Heart left ventricle (tissue), 13 donors: Measurements from ENCODE around the gene CDCP1.

Experiments
- POLR2A ChIP-seq, 2 donors: fragments of 450-650 bp; IDR thresholded peaks; one replicate each; pipeline ENCODE4 v1.6.1; 2017; ENCODE audit warnings: antibody characterized with exemption in 2 of 2, mild to moderate bottlenecking in 2 of 2, moderate library complexity in 2 of 2
- TF ChIP-seq, protein P1 (sequence below), 12 donors: fragments of 200-600 bp; sonication (generic) in 4 of 12; IDR thresholded peaks; one replicate each; pipeline versions ENCODE4 v1.5.0 to v1.8.0; 2018 to 2022; ENCODE audit warnings: antibody characterized with exemption in 12 of 12, mild to moderate bottlenecking in 5 of 12
- donor health status: ischemic (EF 13 %, LVEDD 7.1; RV severe dilation, severe dysfunction).
- donor health status: DM: no; HTN: yes; CAD: no.
- donor health status: DM: no; HTN: no; CAD: no.
- donor health status: ischemic (EF 25% LVEDD 6.9; RV normal size, moderate dysfunction).
- donor health status: ischemic (EF 25% LVEDD 5.7; RV mildly dilated, moderate dysfunction).
- donor health status: ischemic (EF 35%, LVEDD 5.7; RV mildly dilated, moderate dysfunction).
- donor health status: nonischemic (EF 11% LVEDD 7.7; RV severe dilation, severe dysfunction).
- donor health status: DM: yes; HTN: yes; CAD: no.
- donor health status: PGD.
- donor health status: ischemic (EF 29% LVEDD 5.4; RV normal size, mild dysfunction).
- donor health status: nonischemic (EF 23%, LVEDD 6.1; RV moderate dilation, normal function).

DNA sequence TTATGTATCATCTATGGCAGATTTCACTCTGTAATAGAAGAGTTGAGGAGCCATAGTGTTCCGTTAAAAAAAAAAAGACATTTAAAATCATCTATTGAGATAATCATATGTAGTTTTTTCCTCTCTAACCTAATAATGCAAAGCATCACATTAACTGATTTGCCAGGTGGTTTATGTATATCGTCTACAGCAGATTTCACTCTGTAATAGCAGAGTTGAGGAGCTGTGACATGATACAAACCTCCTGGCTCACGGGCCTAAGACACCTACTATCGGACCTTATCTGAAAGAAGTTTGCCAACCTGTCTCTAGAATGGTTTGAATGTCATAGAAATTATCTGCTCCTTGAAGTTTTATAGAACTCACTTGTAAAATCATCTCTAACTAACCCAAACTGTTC is 29.8 kb downstream of the CDCP1 start:
- TF ChIP-seq, protein P1, sequence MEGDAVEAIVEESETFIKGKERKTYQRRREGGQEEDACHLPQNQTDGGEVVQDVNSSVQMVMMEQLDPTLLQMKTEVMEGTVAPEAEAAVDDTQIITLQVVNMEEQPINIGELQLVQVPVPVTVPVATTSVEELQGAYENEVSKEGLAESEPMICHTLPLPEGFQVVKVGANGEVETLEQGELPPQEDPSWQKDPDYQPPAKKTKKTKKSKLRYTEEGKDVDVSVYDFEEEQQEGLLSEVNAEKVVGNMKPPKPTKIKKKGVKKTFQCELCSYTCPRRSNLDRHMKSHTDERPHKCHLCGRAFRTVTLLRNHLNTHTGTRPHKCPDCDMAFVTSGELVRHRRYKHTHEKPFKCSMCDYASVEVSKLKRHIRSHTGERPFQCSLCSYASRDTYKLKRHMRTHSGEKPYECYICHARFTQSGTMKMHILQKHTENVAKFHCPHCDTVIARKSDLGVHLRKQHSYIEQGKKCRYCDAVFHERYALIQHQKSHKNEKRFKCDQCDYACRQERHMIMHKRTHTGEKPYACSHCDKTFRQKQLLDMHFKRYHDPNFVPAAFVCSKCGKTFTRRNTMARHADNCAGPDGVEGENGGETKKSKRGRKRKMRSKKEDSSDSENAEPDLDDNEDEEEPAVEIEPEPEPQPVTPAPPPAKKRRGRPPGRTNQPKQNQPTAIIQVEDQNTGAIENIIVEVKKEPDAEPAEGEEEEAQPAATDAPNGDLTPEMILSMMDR (IDR thresholded peaks at IDR 0.05), result no peak
- no peak for TF ChIP-seq POLR2A (IDR thresholded peaks at IDR 0.05)
